CD4-positive, alpha-beta T cell (primary cell): ENCODE results near the gene RPLP2. TPM values are rescaled to one million over a fixed set of nuclear protein-coding genes. Genes with fewer than 3 reads are reported as not detected.

Experiments used
- ATAC-seq: fragments of 200-7000 bp; cut with Tn5 transposase; one replicate; pipeline ENCODE4 v1.10.0; 2022; ENCODE audit warnings: mild to moderate bottlenecking; ENCODE audit not compliant: poor library complexity
- CTCF ChIA-PET: fragments of 350-600 bp; sonication (Branson Sonifier 250); formaldehyde crosslinking; loops from one replicate; lab custom pipeline; 2021; ENCODE audit warnings: antibody characterized with exemption, inconsistent platforms; lab: Charles Lee
- POLR2A ChIA-PET: fragments of 350-600 bp; sonication (Branson Sonifier 250); formaldehyde crosslinking; loops from one replicate; lab custom pipeline; 2021; ENCODE audit warnings: antibody characterized with exemption, inconsistent platforms; lab: Charles Lee
- DNase-seq, 14 experiments: peaks; one replicate each; pipeline ENCODE4 v3.0.0-alpha.2; 2013 to 2020; ENCODE audit warnings: mixed read lengths in 2 of 14
- H3K27ac ChIP-seq, 2 donors: one replicate each; pipeline versions ENCODE4 v1.5.1 to v1.7.0; 2013; ENCODE audit warnings: low read length in 2 of 2, low read depth in 1 of 2, mild to moderate bottlenecking in 1 of 2
- H3K27me3 ChIP-seq, 2 experiments: 1 replicate in 1 of 2; 2 replicates in 1 of 2; pipeline versions ENCODE4 v1.6.1 to v1.7.0; 2013; ENCODE audit warnings: low read length in 2 of 2, control low read depth in 1 of 2, mild to moderate bottlenecking in 1 of 2, moderate library complexity in 1 of 2; ENCODE audit not compliant: insufficient read depth in 2 of 2, control insufficient read depth in 1 of 2
- H3K36me3 ChIP-seq: one replicate; pipeline ENCODE4 v1.6.1; 2013; ENCODE audit warnings: low read length, control low read depth; ENCODE audit not compliant: insufficient read depth
- H3K4me1 ChIP-seq: one replicate; pipeline ENCODE4 v1.6.1; 2013; ENCODE audit warnings: low read length, control low read depth; ENCODE audit not compliant: insufficient read depth
- H3K4me3 ChIP-seq: one replicate; pipeline ENCODE4 v1.5.1; 2013; ENCODE audit warnings: mild to moderate bottlenecking, low read length, moderate library complexity
- H3K9me3 ChIP-seq, 2 experiments: 1 replicate in 1 of 2; 2 replicates in 1 of 2; pipeline versions ENCODE4 v1.6.1 to v1.7.0; 2013; ENCODE audit warnings: low read length in 2 of 2, mild to moderate bottlenecking in 2 of 2, control low read depth in 1 of 2, moderate library complexity in 1 of 2; ENCODE audit not compliant: control insufficient read depth in 1 of 2, insufficient read depth in 1 of 2
- H3K27ac Mint-ChIP-seq: one replicate; pipeline ENCODE4 v1.8.0; 2020; ENCODE audit warnings: mixed read lengths
- H3K27me3 Mint-ChIP-seq: one replicate; pipeline ENCODE4 v1.8.0; 2021; ENCODE audit warnings: mixed read lengths
- H3K36me3 Mint-ChIP-seq: one replicate; pipeline ENCODE4 v1.8.0; 2021; ENCODE audit warnings: low read depth, mixed read lengths
- H3K4me1 Mint-ChIP-seq: one replicate; pipeline ENCODE4 v1.8.0; 2021; ENCODE audit warnings: low read depth, mixed read lengths
- H3K4me3 Mint-ChIP-seq: one replicate; pipeline ENCODE4 v1.8.0; 2020; ENCODE audit warnings: mild to moderate bottlenecking, mixed read lengths
- H3K9me3 Mint-ChIP-seq: one replicate; pipeline ENCODE4 v1.8.0; 2020; ENCODE audit warnings: mixed read lengths
- intact Hi-C, 2 experiments: fragments of 100-400 bp; cut with DNase I in 1 of 2; cut with micrococcal nuclease in 1 of 2; formaldehyde crosslinking; loops; one replicate each; pipeline versions ENCODE4 v1.15.1 to v1.9.0; 2023 to 2025; cut with DNase I, micrococcal nuclease
- total RNA-seq, 174 experiments: library from RNA in 2 of 174; stranded (reverse) in 2 of 174; gene quantifications; one replicate each; pipeline ENCODE4 v1.2.3 and lab custom pipeline; 2021 to 2026
- TF ChIP-seq, protein P1 (sequence below): fragments of 200-600 bp; IDR thresholded peaks from one replicate; pipeline ENCODE4 v1.8.0; 2022; ENCODE audit warnings: antibody characterized with exemption, mild to moderate bottlenecking

The RPLP2 gene
- total RNA-seq, 2 experiments from 2014 or later, result 5,234 to 5,390 TPM

GRCh38 chr11:826836-827145 is 17.0 kb downstream of the RPLP2 start:
- Histone ChIP-seq H3K4me3 (peak overlapping the region; percentile 44), H3K27me3 (peaks cover 45 to 49% of the 10 kb centered on the region in 2 experiments), H3K27ac (no peak overlapping the region), H3K4me1 (peaks cover 60% of the 10 kb centered on the region), H3K9me3 (peaks cover 0 to 34% of the 10 kb centered on the region in 2 experiments), H3K36me3 (peaks cover 25% of the 10 kb centered on the region)
- Mint-ChIP-seq H3K27ac (no peak overlapping the region), H3K4me3 (peak overlapping the region; percentile 73), H3K4me1 (peaks cover 26% of the 10 kb centered on the region), H3K9me3 (no peaks in the 10 kb centered on the region), H3K27me3 (peaks cover 39% of the 10 kb centered on the region), H3K36me3 (peaks cover 25% of the 10 kb centered on the region)
- ChIA-PET POLR2A (interaction anchor here (10.0 kb wide), 1 partner anchor 16 kb away, joined by 71 read pairs; the partner anchor contains the start of genes POLR2L and TSPAN4), CTCF (no interaction called here)
- DNase-seq, result no peak
- peak; percentile 5 for ATAC-seq
- intact Hi-C loops, result no loop called here
- TF ChIP-seq, protein P1, sequence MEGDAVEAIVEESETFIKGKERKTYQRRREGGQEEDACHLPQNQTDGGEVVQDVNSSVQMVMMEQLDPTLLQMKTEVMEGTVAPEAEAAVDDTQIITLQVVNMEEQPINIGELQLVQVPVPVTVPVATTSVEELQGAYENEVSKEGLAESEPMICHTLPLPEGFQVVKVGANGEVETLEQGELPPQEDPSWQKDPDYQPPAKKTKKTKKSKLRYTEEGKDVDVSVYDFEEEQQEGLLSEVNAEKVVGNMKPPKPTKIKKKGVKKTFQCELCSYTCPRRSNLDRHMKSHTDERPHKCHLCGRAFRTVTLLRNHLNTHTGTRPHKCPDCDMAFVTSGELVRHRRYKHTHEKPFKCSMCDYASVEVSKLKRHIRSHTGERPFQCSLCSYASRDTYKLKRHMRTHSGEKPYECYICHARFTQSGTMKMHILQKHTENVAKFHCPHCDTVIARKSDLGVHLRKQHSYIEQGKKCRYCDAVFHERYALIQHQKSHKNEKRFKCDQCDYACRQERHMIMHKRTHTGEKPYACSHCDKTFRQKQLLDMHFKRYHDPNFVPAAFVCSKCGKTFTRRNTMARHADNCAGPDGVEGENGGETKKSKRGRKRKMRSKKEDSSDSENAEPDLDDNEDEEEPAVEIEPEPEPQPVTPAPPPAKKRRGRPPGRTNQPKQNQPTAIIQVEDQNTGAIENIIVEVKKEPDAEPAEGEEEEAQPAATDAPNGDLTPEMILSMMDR, result no peak

GRCh38 chr11:827146-827896 is 17.6 kb downstream of the RPLP2 start:
- POLR2A ChIA-PET, result interaction anchor here (8.3 to 10.0 kb wide), 2 partner anchors 7 to 15 kb away, joined by 71 to 115 read pairs; partner anchors contain the start of genes PNPLA2, POLR2L and TSPAN4
- peaks cover 28% of the 10 kb centered on the region for H3K4me1 Mint-ChIP-seq
- H3K27ac Mint-ChIP-seq, result no peak overlapping the region
- H3K9me3 ChIP-seq, result peaks cover 0 to 39% of the 10 kb centered on the region in 2 experiments
- H3K4me3 ChIP-seq, result peak overlapping the region; percentile 44
- H3K9me3 Mint-ChIP-seq, result no peaks in the 10 kb centered on the region
- peaks cover 20% of the 10 kb centered on the region for H3K36me3 ChIP-seq
- ATAC-seq (peak; percentile 2), DNase-seq (peak in 1 of 14 experiments; percentile 8)
- peak overlapping the region; percentile 63 for H3K4me3 Mint-ChIP-seq
- intact Hi-C loops, result no loop called here
- peaks cover 44% of the 10 kb centered on the region for H3K27me3 Mint-ChIP-seq
- H3K27ac ChIP-seq, result no peak overlapping the region
- H3K27me3 ChIP-seq, result peaks cover 45 to 54% of the 10 kb centered on the region in 2 experiments
- peaks cover 61% of the 10 kb centered on the region for H3K4me1 ChIP-seq
- H3K36me3 Mint-ChIP-seq, result peaks cover 19% of the 10 kb centered on the region
- CTCF ChIA-PET, result no interaction called here
- TF ChIP-seq, protein P1, result no peak

GRCh38 chr11:827897-828192 is 18.1 kb downstream of the RPLP2 start, which contains the start of gene CRACR2B:
Gene CRACR2B, plus strand, starts transcription at chr11:827919. Its CDS starts 689 bp downstream, at chr11:828608.
- Histone ChIP-seq H3K4me3 (peak within 1 kb of the TSS; percentile 44), H3K4me1 (peaks cover 61% of the 10 kb centered on the region), H3K27ac (no peak within 1 kb of the TSS), H3K9me3 (peaks cover 0 to 42% of the 10 kb centered on the region in 2 experiments), H3K27me3 (peaks cover 45 to 54% of the 10 kb centered on the region in 2 experiments), H3K36me3 (peaks cover 17% of the 10 kb centered on the region)
- ATAC-seq, result no peak
- Mint-ChIP-seq H3K27ac (no peak within 1 kb of the TSS), H3K9me3 (no peaks in the 10 kb centered on the region), H3K27me3 (peaks cover 45% of the 10 kb centered on the region), H3K4me1 (peaks cover 28% of the 10 kb centered on the region), H3K36me3 (peaks cover 15% of the 10 kb centered on the region), H3K4me3 (peak within 1 kb of the TSS; percentile 73)
- ChIA-PET CTCF (no interaction called here), POLR2A (interaction anchor here (8.3 to 10.0 kb wide), 2 partner anchors 8 to 15 kb away, joined by 71 to 115 read pairs; partner anchors contain the start of genes PNPLA2, POLR2L and TSPAN4)
- intact Hi-C loops, result no loop called here
- TF ChIP-seq, protein P1, result no peak
- DNase-seq, result no peak
